ENCODE results near the gene SLC6A6. TPM values are rescaled to one million over a fixed set of nuclear protein-coding genes. Genes with fewer than 3 reads are reported as not detected.

SLC6A6 gene
- polyA plus RNA-seq, 1 donor (not counting 4 experiments of a cell fraction or from before 2014, with no cell fraction given): 8.3 TPM

DNA sequence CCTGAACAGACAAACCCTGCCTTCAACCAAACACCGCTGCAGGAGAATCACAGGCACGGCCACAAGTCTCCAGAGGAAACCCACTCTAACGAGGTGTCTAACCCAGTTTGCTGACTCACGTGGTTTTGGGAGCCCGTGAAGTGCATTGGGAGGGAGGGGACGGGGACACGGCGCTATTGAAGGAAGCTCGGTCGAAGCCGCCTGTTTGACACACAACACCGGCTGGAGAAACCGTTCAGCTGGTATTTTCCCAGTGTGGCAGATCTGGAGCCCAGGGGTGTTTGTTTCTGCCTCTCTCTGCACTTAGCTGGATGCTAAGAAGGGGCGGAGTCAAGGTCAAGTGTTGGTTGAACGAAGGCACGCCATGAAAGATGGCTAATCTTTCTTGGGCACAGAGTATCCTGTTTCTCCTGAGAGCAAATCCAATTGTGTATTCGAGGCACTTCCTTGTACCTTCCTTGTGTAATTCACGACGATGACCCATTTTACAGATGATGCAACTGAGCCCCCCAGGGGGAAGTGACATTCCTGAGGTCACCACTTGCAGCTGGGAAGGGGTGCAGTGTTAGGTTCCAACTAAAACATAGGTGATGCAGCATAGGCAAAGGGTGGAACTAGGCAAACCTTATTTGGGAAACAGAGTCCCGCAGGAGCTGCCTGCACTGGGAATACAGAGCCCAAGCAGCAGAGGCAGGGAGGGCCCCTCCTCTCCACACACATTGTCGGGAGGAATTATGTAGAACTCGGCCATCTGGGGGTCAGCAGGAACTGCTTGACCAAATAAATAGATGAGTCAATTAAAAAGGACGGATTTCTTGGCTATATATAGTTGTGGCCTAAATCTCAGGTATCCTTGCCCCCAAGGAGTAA, 22.5 kb downstream of the SLC6A6 start:
- no peaks in the 10 kb centered on the region for H4K20me1 ChIP-seq (ENCODE audit: control insufficient read depth, extremely low read depth, insufficient read depth, low read length)
- DNase-seq (ENCODE audit: low read depth, low spot score) (no peak), FAIRE-seq (no peak)
- no peaks in the 10 kb centered on the region for H3K79me2 ChIP-seq (ENCODE audit: control insufficient read depth, insufficient read depth, low read length)
- no peak overlapping the region for H3K4me3 ChIP-seq (ENCODE audit: control insufficient read depth in 2 of 3, extremely low read depth in 1 of 3, insufficient read depth in 2 of 3, low read depth in 1 of 3, low read length in 3 of 3)
- H3K27ac ChIP-seq (ENCODE audit: control insufficient read depth, insufficient read depth, low read length): no peak overlapping the region
- H3K9me1 ChIP-seq (ENCODE audit: control insufficient read depth, extremely low read depth, insufficient read depth, low read length): no peaks in the 10 kb centered on the region
- H3K27me3 ChIP-seq (ENCODE audit: control insufficient read depth, extremely low read depth, insufficient read depth, low read length): no peaks in the 10 kb centered on the region
- H3K4me2 ChIP-seq (ENCODE audit: control insufficient read depth, extremely low read depth, insufficient read depth, low read depth, low read length): no peak overlapping the region
- no peaks in the 10 kb centered on the region for H3K36me3 ChIP-seq (ENCODE audit: control insufficient read depth in 2 of 2, extremely low read depth in 1 of 2, insufficient read depth in 2 of 2, low read length in 2 of 2)
- dilution Hi-C loops (cut with MboI; ENCODE audit: extremely low pct_ligation_motif_present, low sequenced_read_pairs): no loop called here
- TF ChIP-seq EZH2 (IDR thresholded peaks at IDR 0.05; ENCODE audit: low read length): no peak
- no peak for TF ChIP-seq CTCF (optimal IDR thresholded peaks at IDR 0.05 in 1 of 3, IDR thresholded peaks at IDR 0.05 in 1 of 3, conservative IDR thresholded peaks at IDR 0.05 in 1 of 3; ENCODE audit: extremely low read depth in 1 of 3, insufficient read depth in 2 of 3, low read length in 3 of 3)
- H3K9me3 ChIP-seq (ENCODE audit: control insufficient read depth, low read depth, low read length): no peaks in the 10 kb centered on the region
- H3K4me1 ChIP-seq (ENCODE audit: control insufficient read depth, extremely low read depth, insufficient read depth, low read length): peaks cover 11% of the 10 kb centered on the region
- H3K9ac ChIP-seq (ENCODE audit: control insufficient read depth, extremely low read depth, insufficient read depth, low read length): no peak overlapping the region
- no peak overlapping the region for H2AFZ ChIP-seq (ENCODE audit: control insufficient read depth, low read length)

- H3K27ac ChIP-seq (ENCODE audit: control insufficient read depth, insufficient read depth, low read length): no peak overlapping the region
- FAIRE-seq: no peak
- H3K4me2 ChIP-seq (ENCODE audit: control insufficient read depth, extremely low read depth, insufficient read depth, low read depth, low read length): no peak overlapping the region
Measured at GRCh38 chr3:14425581-14426304, 23.3 kb downstream of the SLC6A6 start.

More at GRCh38 chr3:14425581-14426304, 23.3 kb downstream of the SLC6A6 start:
- no peak overlapping the region for H3K4me3 ChIP-seq (ENCODE audit: control insufficient read depth in 2 of 3, extremely low read depth in 1 of 3, insufficient read depth in 2 of 3, low read depth in 1 of 3, low read length in 3 of 3)
- no peaks in the 10 kb centered on the region for H4K20me1 ChIP-seq (ENCODE audit: control insufficient read depth, extremely low read depth, insufficient read depth, low read length)
- no peak overlapping the region for H2AFZ ChIP-seq (ENCODE audit: control insufficient read depth, low read length)
- DNase-seq (ENCODE audit: low read depth, low spot score): no peak
- H3K4me1 ChIP-seq (ENCODE audit: control insufficient read depth, extremely low read depth, insufficient read depth, low read length): peaks cover 11% of the 10 kb centered on the region
- dilution Hi-C loops (cut with MboI; ENCODE audit: extremely low pct_ligation_motif_present, low sequenced_read_pairs): no loop called here
- TF ChIP-seq CTCF (optimal IDR thresholded peaks at IDR 0.05 in 1 of 3, IDR thresholded peaks at IDR 0.05 in 1 of 3, conservative IDR thresholded peaks at IDR 0.05 in 1 of 3; ENCODE audit: extremely low read depth in 1 of 3, insufficient read depth in 2 of 3, low read length in 3 of 3) (no peak), EZH2 (IDR thresholded peaks at IDR 0.05; ENCODE audit: low read length) (no peak)
- no peaks in the 10 kb centered on the region for H3K9me3 ChIP-seq (ENCODE audit: control insufficient read depth, low read depth, low read length)
- H3K36me3 ChIP-seq (ENCODE audit: control insufficient read depth in 2 of 2, extremely low read depth in 1 of 2, insufficient read depth in 2 of 2, low read length in 2 of 2): no peaks in the 10 kb centered on the region
- H3K79me2 ChIP-seq (ENCODE audit: control insufficient read depth, insufficient read depth, low read length): no peaks in the 10 kb centered on the region
- H3K9ac ChIP-seq (ENCODE audit: control insufficient read depth, extremely low read depth, insufficient read depth, low read length): no peak overlapping the region
- no peaks in the 10 kb centered on the region for H3K9me1 ChIP-seq (ENCODE audit: control insufficient read depth, extremely low read depth, insufficient read depth, low read length)
- H3K27me3 ChIP-seq (ENCODE audit: control insufficient read depth, extremely low read depth, insufficient read depth, low read length): no peaks in the 10 kb centered on the region
